ENCODE data around the gene GVQW3.
"Not testable (repeated sequence)": the region's sequence is repeated elsewhere in the genome, so short reads cannot be mapped to it uniquely, and the experiment has no call there.

GVQW3 gene

GRCh38 chr11:76388408-76388807 is 7.3 kb downstream of the GVQW3 start:
- DNase-seq (ENCODE audit: low spot score): no peak

- DNase-seq (ENCODE audit: low spot score): no peak
Observed at GRCh38 chr11:76391021-76391420, 9.9 kb downstream of the GVQW3 start.

- no peak for DNase-seq (ENCODE audit: low spot score)
Observed at GRCh38 chr11:76391811-76392475, 10.8 kb downstream of the GVQW3 start.

- no peak for DNase-seq (ENCODE audit: low spot score)
Observed at GRCh38 chr11:76392870-76393269, 11.7 kb downstream of the GVQW3 start.

- DNase-seq (ENCODE audit: low spot score): no peak
Observed at GRCh38 chr11:76394411-76394810, 13.3 kb downstream of the GVQW3 start.

- no peak for DNase-seq (ENCODE audit: low spot score)
Observed at GRCh38 chr11:76395296-76395695, 14.2 kb downstream of the GVQW3 start.

- DNase-seq (ENCODE audit: low spot score): no peak
Observed at GRCh38 chr11:76397383-76397782, 16.3 kb downstream of the GVQW3 start.

GRCh38 chr11:76400967-76401366 is 19.8 kb downstream of the GVQW3 start:
- DNase-seq (ENCODE audit: low spot score): no peak

GRCh38 chr11:76401484-76401883 is 20.4 kb downstream of the GVQW3 start:
- not testable (repeated sequence) for DNase-seq (ENCODE audit: low spot score)

- DNase-seq (ENCODE audit: low spot score): no peak
Observed at GRCh38 chr11:76406359-76406758, 25.2 kb downstream of the GVQW3 start.

- DNase-seq (ENCODE audit: low spot score): no peak
Observed at GRCh38 chr11:76408171-76408965, 27.2 kb downstream of the GVQW3 start.

GRCh38 chr11:76410851-76411357 is 29.8 kb downstream of the GVQW3 start:
- DNase-seq (ENCODE audit: low spot score): no peak

GRCh38 chr11:76415073-76415472 is 34.0 kb downstream of the GVQW3 start:
- no peak for DNase-seq (ENCODE audit: low spot score)

GRCh38 chr11:76419896-76420295 is 38.8 kb downstream of the GVQW3 start:
- peak; percentile 19 for DNase-seq (ENCODE audit: low spot score)

- no peak for DNase-seq (ENCODE audit: low spot score)
Observed at GRCh38 chr11:76424379-76424778, 43.3 kb downstream of the GVQW3 start.

GRCh38 chr11:76424891-76425290 is 43.8 kb downstream of the GVQW3 start:
- no peak for DNase-seq (ENCODE audit: low spot score)

GRCh38 chr11:76426660-76427059 is 45.5 kb downstream of the GVQW3 start:
- no peak for DNase-seq (ENCODE audit: low spot score)

GRCh38 chr11:76436020-76436419 is 54.9 kb downstream of the GVQW3 start:
- DNase-seq (ENCODE audit: low spot score): no peak

- DNase-seq (ENCODE audit: low spot score): peak; percentile 72
Observed at GRCh38 chr11:76443268-76443980, 62.3 kb downstream of the GVQW3 start.

- DNase-seq (ENCODE audit: low spot score): no peak
Observed at GRCh38 chr11:76444065-76444383, 62.9 kb downstream of the GVQW3 start.

GRCh38 chr11:76444384-76445120 is 63.4 kb downstream of the GVQW3 start, which contains the start of gene EMSY:
EMSY (plus strand) TSS chr11:76445018; CDS start chr11:76446939, 1,921 bp downstream.
- peak; percentile 98 for DNase-seq (ENCODE audit: low spot score)

All from RKO (cell line).